ENCODE data around the gene CTF1. TPM values are rescaled to one million over a fixed set of nuclear protein-coding genes. Genes with fewer than 3 reads are reported as not detected.
"Not testable (repeated sequence)": the region's sequence is repeated elsewhere in the genome, so short reads cannot be mapped to it uniquely, and the experiment has no call there.

Gene CTF1
- polyA plus RNA-seq (ENCODE audit: insufficient read length in 10 of 10) = 10 to 100 TPM in 5 of 10 donors, 1 to 10 TPM in 5; 7.7 to 13.1 (median 10.6) TPM
- long read RNA-seq, donor 1, partial matches to known transcripts = 0 of 2 reads
- long read RNA-seq, donor 1, other reads (novel, unspliced or antisense) = 0 of 2 reads
- long read RNA-seq, donor 2, partial matches to known transcripts = 0 of 2 reads
- long read RNA-seq, donor 2, other reads (novel, unspliced or antisense) = 0 of 2 reads
- long read RNA-seq, donor 3 = 0 reads
- long read RNA-seq, donor 4, partial matches to known transcripts = 0 of 1 reads
- long read RNA-seq, donor 4, other reads (novel, unspliced or antisense) = 0 of 1 reads
- long read RNA-seq, donor 5, partial matches to known transcripts = 0 of 1 reads
- long read RNA-seq, donor 5, other reads (novel, unspliced or antisense) = 0 of 1 reads
- long read RNA-seq, donor 6, partial matches to known transcripts = 0 of 1 reads
- long read RNA-seq, donor 6, other reads (novel, unspliced or antisense) = 0 of 1 reads
- long read RNA-seq, donor 7, partial matches to known transcripts = 0 of 1 reads
- long read RNA-seq, donor 7, other reads (novel, unspliced or antisense) = 0 of 1 reads
- long read RNA-seq, donor 8, partial matches to known transcripts = 0 of 3 reads
- long read RNA-seq, donor 8, other reads (novel, unspliced or antisense) = 0 of 3 reads
- long read RNA-seq, donor 9 = 0 reads

- peak; percentile 92 to 97 (median 95) for DNase-seq
Measured at GRCh38 chr16:30896261-30896888, at the start of gene CTF1. Gene CTF1, plus strand, starts transcription at chr16:30896614. Its CDS starts 30 bp downstream, at chr16:30896644.

GRCh38 chr16:30846649-30847402 lies 49.6 kb upstream of the CTF1 start:
- DNase-seq = no peak

GRCh38 chr16:30850246-30850645 lies 46.2 kb upstream of the CTF1 start:
- DNase-seq = no peak

- DNase-seq = no peak
Measured at GRCh38 chr16:30853758-30854157, 42.7 kb upstream of the CTF1 start.

GRCh38 chr16:30858111-30858495 lies 38.3 kb upstream of the CTF1 start:
- no peak for DNase-seq

GRCh38 chr16:30858829-30859423 lies 37.5 kb upstream of the CTF1 start:
- DNase-seq = no peak

- DNase-seq = not testable (repeated sequence)
Measured at GRCh38 chr16:30860729-30861128, 35.7 kb upstream of the CTF1 start.

GRCh38 chr16:30863178-30863577 lies 33.2 kb upstream of the CTF1 start:
- DNase-seq = not testable (repeated sequence)

- DNase-seq = no peak
Measured at GRCh38 chr16:30866031-30866430, 30.4 kb upstream of the CTF1 start.

- no peak for DNase-seq
Measured at GRCh38 chr16:30867747-30868146, 28.7 kb upstream of the CTF1 start.

GRCh38 chr16:30870904-30871303 lies 25.5 kb upstream of the CTF1 start:
- DNase-seq = no peak

- DNase-seq = no peak
Measured at GRCh38 chr16:30874244-30874820, 22.1 kb upstream of the CTF1 start.

- peak; percentile 89 to 97 (median 95) for DNase-seq
Measured at GRCh38 chr16:30874821-30875717, 21.3 kb upstream of the CTF1 start.

GRCh38 chr16:30875871-30876801 lies 20.3 kb upstream of the CTF1 start:
- no peak for DNase-seq

GRCh38 chr16:30876867-30877266 lies 19.5 kb upstream of the CTF1 start:
- no peak for DNase-seq

GRCh38 chr16:30882429-30883310 lies 13.7 kb upstream of the CTF1 start:
- DNase-seq = no peak

GRCh38 chr16:30884760-30885159 lies 11.7 kb upstream of the CTF1 start:
- no peak for DNase-seq

- DNase-seq = no peak
Measured at GRCh38 chr16:30885196-30885595, 11.2 kb upstream of the CTF1 start.
